ENCODE data around the gene WDFY4.

WDFY4 gene

DNA sequence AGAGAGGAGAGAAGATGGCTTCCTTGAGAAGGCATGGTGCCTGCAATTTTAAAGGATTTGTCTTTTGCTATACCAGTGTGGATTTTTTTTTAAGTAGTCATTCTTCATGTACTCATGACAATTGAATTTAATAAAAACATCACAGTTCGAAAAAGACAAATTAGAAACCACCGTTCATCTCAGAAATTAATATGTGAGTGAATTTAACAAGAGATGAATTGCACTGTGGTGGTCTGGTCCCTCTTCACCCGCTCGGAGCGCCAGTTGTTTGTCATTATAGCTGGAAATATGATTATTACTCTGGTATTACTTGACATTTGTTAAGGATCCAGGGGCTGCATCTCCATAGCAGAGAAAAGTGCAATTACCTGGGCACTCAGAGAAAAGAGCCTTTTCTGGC lies 163.0 kb downstream of the WDFY4 start:
- Histone ChIP-seq H3K4me3 (ENCODE audit: low read depth, low read length) (no peak overlapping the region), H3K9ac (ENCODE audit: low read depth, low read length) (no peak overlapping the region), H3K27me3 (ENCODE audit: control insufficient read depth, insufficient read depth, low read length) (no peaks in the 10 kb centered on the region), H3K4me1 (ENCODE audit: control insufficient read depth, insufficient read depth, low read length) (no peaks in the 10 kb centered on the region), H3K36me3 (ENCODE audit: control insufficient read depth, insufficient read depth, low read length) (no peaks in the 10 kb centered on the region), H3K9me3 (ENCODE audit: control insufficient read depth, insufficient read depth, low read length) (no peaks in the 10 kb centered on the region)

DNA sequence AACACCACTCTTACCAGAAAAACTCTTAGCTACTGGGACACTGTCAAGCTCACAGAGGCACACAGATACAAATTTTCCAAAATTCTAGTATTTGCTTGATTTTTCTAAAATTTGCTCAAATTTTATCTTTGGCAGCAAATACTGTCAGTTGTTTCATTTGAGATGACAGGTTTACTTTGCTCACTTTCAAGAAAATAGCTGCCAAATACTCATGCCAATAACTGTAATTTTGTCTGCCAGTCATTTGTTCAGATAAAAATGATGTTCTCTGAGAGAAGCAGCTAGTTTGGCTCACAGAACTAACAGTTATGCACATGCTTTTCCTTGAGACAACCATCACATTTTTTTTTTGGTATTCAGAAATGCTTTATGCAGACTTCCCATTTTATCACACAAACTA lies 172.2 kb downstream of the WDFY4 start:
- H3K36me3 ChIP-seq (ENCODE audit: control insufficient read depth, insufficient read depth, low read length): no peaks in the 10 kb centered on the region

GRCh38 chr10:48872234-48872633 lies 187.6 kb downstream of the WDFY4 start:
- Histone ChIP-seq H3K27me3 (ENCODE audit: control insufficient read depth, insufficient read depth, low read length) (no peaks in the 10 kb centered on the region), H3K9me3 (ENCODE audit: control insufficient read depth, insufficient read depth, low read length) (no peaks in the 10 kb centered on the region), H3K9ac (ENCODE audit: low read depth, low read length) (no peak overlapping the region), H3K4me3 (ENCODE audit: low read depth, low read length) (no peak overlapping the region), H3K4me1 (ENCODE audit: control insufficient read depth, insufficient read depth, low read length) (no peaks in the 10 kb centered on the region), H3K36me3 (ENCODE audit: control insufficient read depth, insufficient read depth, low read length) (no peaks in the 10 kb centered on the region)

More for the DNA sequence above, 172.2 kb downstream of the WDFY4 start:
- no peaks in the 10 kb centered on the region for H3K9me3 ChIP-seq (ENCODE audit: control insufficient read depth, insufficient read depth, low read length)
- H3K4me3 ChIP-seq (ENCODE audit: low read depth, low read length): no peak overlapping the region
- no peak overlapping the region for H3K9ac ChIP-seq (ENCODE audit: low read depth, low read length)
- H3K27me3 ChIP-seq (ENCODE audit: control insufficient read depth, insufficient read depth, low read length): no peaks in the 10 kb centered on the region
- H3K4me1 ChIP-seq (ENCODE audit: control insufficient read depth, insufficient read depth, low read length): no peaks in the 10 kb centered on the region

GRCh38 chr10:48878091-48878490 lies 193.4 kb downstream of the WDFY4 start:
- Histone ChIP-seq H3K4me1 (ENCODE audit: control insufficient read depth, insufficient read depth, low read length) (no peaks in the 10 kb centered on the region), H3K4me3 (ENCODE audit: low read depth, low read length) (no peak overlapping the region), H3K27me3 (ENCODE audit: control insufficient read depth, insufficient read depth, low read length) (no peaks in the 10 kb centered on the region), H3K9me3 (ENCODE audit: control insufficient read depth, insufficient read depth, low read length) (no peaks in the 10 kb centered on the region), H3K9ac (ENCODE audit: low read depth, low read length) (no peak overlapping the region), H3K36me3 (ENCODE audit: control insufficient read depth, insufficient read depth, low read length) (no peaks in the 10 kb centered on the region)

- Histone ChIP-seq H3K4me1 (ENCODE audit: control insufficient read depth, insufficient read depth, low read length) (no peaks in the 10 kb centered on the region), H3K9me3 (ENCODE audit: control insufficient read depth, insufficient read depth, low read length) (no peaks in the 10 kb centered on the region), H3K27me3 (ENCODE audit: control insufficient read depth, insufficient read depth, low read length) (no peaks in the 10 kb centered on the region), H3K9ac (ENCODE audit: low read depth, low read length) (no peak overlapping the region), H3K36me3 (ENCODE audit: control insufficient read depth, insufficient read depth, low read length) (no peaks in the 10 kb centered on the region), H3K4me3 (ENCODE audit: low read depth, low read length) (no peak overlapping the region)
Measured at GRCh38 chr10:48879451-48879850, 194.8 kb downstream of the WDFY4 start.

GRCh38 chr10:48880016-48880705 lies 195.5 kb downstream of the WDFY4 start:
- Histone ChIP-seq H3K27me3 (ENCODE audit: control insufficient read depth, insufficient read depth, low read length) (no peaks in the 10 kb centered on the region), H3K4me1 (ENCODE audit: control insufficient read depth, insufficient read depth, low read length) (no peaks in the 10 kb centered on the region), H3K9ac (ENCODE audit: low read depth, low read length) (no peak overlapping the region), H3K9me3 (ENCODE audit: control insufficient read depth, insufficient read depth, low read length) (no peaks in the 10 kb centered on the region), H3K4me3 (ENCODE audit: low read depth, low read length) (no peak overlapping the region), H3K36me3 (ENCODE audit: control insufficient read depth, insufficient read depth, low read length) (no peaks in the 10 kb centered on the region)

DNA sequence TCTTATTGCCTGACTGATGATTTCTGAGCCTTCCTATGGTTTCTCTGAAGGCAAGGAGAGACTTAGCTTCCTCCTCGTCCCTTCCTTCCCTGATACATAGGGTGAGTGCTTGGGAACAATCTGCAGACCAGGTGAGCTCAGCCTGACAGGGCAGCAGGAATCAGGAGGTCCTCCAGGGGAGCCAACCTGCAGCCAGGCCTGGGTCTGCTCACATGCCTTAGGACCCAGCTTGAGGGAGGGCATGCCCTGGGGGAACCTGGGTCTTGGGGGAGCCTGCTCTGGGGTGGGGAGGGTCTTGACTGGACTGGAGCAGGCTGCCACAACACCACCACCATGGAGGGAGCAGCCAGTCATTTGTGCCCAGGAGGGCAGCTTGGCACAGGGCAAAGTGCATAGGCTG lies 197.3 kb downstream of the WDFY4 start:
- Histone ChIP-seq H3K36me3 (ENCODE audit: control insufficient read depth, insufficient read depth, low read length) (no peaks in the 10 kb centered on the region), H3K9ac (ENCODE audit: low read depth, low read length) (no peak overlapping the region), H3K27me3 (ENCODE audit: control insufficient read depth, insufficient read depth, low read length) (no peaks in the 10 kb centered on the region), H3K4me3 (ENCODE audit: low read depth, low read length) (no peak overlapping the region), H3K4me1 (ENCODE audit: control insufficient read depth, insufficient read depth, low read length) (no peaks in the 10 kb centered on the region), H3K9me3 (ENCODE audit: control insufficient read depth, insufficient read depth, low read length) (no peaks in the 10 kb centered on the region)

- Histone ChIP-seq H3K4me3 (ENCODE audit: low read depth, low read length) (no peak overlapping the region), H3K9me3 (ENCODE audit: control insufficient read depth, insufficient read depth, low read length) (no peaks in the 10 kb centered on the region), H3K27me3 (ENCODE audit: control insufficient read depth, insufficient read depth, low read length) (no peaks in the 10 kb centered on the region), H3K4me1 (ENCODE audit: control insufficient read depth, insufficient read depth, low read length) (no peaks in the 10 kb centered on the region), H3K36me3 (ENCODE audit: control insufficient read depth, insufficient read depth, low read length) (no peaks in the 10 kb centered on the region), H3K9ac (ENCODE audit: low read depth, low read length) (no peak overlapping the region)
Measured at GRCh38 chr10:48882881-48883280, 198.2 kb downstream of the WDFY4 start.

DNA sequence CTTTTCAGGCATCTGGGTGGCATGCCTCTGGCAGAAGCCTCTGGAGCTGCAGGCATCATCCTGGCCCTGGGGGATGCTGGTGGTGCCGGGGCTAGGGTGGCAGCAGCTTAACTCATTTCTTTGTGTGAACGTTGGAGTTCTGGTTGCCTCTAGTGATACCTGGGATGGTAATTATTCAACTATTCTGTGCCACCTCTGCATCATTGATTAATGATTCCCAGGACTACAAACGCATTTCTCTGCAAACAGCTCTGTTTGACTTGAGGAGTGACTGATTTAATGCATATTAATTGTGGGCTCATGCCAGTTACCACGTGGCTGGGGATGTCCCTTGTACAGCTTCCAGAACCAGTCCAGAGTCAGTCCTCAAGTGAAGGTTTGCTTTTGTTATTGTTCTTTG lies 199.0 kb downstream of the WDFY4 start:
- Histone ChIP-seq H3K9me3 (ENCODE audit: control insufficient read depth, insufficient read depth, low read length) (no peaks in the 10 kb centered on the region), H3K9ac (ENCODE audit: low read depth, low read length) (no peak overlapping the region), H3K4me3 (ENCODE audit: low read depth, low read length) (no peak overlapping the region), H3K36me3 (ENCODE audit: control insufficient read depth, insufficient read depth, low read length) (no peaks in the 10 kb centered on the region), H3K27me3 (ENCODE audit: control insufficient read depth, insufficient read depth, low read length) (no peaks in the 10 kb centered on the region), H3K4me1 (ENCODE audit: control insufficient read depth, insufficient read depth, low read length) (no peaks in the 10 kb centered on the region)

GRCh38 chr10:48884179-48885045 lies 199.7 kb downstream of the WDFY4 start:
- H3K36me3 ChIP-seq (ENCODE audit: control insufficient read depth, insufficient read depth, low read length): no peaks in the 10 kb centered on the region
- no peak overlapping the region for H3K9ac ChIP-seq (ENCODE audit: low read depth, low read length)
- no peaks in the 10 kb centered on the region for H3K9me3 ChIP-seq (ENCODE audit: control insufficient read depth, insufficient read depth, low read length)
- no peaks in the 10 kb centered on the region for H3K27me3 ChIP-seq (ENCODE audit: control insufficient read depth, insufficient read depth, low read length)
- H3K4me1 ChIP-seq (ENCODE audit: control insufficient read depth, insufficient read depth, low read length): no peaks in the 10 kb centered on the region
- no peak overlapping the region for H3K4me3 ChIP-seq (ENCODE audit: low read depth, low read length)

DNA sequence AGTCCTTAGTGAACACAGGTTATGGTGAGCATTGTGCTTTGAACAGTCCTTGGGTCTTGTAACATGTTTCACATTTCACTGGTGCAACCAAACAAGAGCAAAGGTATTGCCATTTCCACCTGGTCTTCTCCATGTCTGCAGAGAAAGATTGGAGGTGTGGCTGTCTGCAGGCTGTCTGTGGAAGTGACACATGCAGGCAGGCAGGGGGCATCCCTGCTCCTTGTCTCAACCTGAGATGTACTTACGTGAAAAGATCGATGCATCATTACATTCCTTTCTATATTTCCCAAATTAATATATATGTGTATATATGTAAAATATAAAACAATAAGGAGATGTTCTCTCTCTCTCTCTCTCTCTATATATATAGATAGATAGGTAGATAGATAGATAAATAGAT lies 200.7 kb downstream of the WDFY4 start:
- Histone ChIP-seq H3K9ac (ENCODE audit: low read depth, low read length) (no peak overlapping the region), H3K4me1 (ENCODE audit: control insufficient read depth, insufficient read depth, low read length) (no peaks in the 10 kb centered on the region), H3K27me3 (ENCODE audit: control insufficient read depth, insufficient read depth, low read length) (no peaks in the 10 kb centered on the region), H3K36me3 (ENCODE audit: control insufficient read depth, insufficient read depth, low read length) (no peaks in the 10 kb centered on the region), H3K4me3 (ENCODE audit: low read depth, low read length) (no peak overlapping the region), H3K9me3 (ENCODE audit: control insufficient read depth, insufficient read depth, low read length) (no peaks in the 10 kb centered on the region)

- Histone ChIP-seq H3K4me1 (ENCODE audit: control insufficient read depth, insufficient read depth, low read length) (no peaks in the 10 kb centered on the region), H3K4me3 (ENCODE audit: low read depth, low read length) (no peak overlapping the region), H3K27me3 (ENCODE audit: control insufficient read depth, insufficient read depth, low read length) (no peaks in the 10 kb centered on the region), H3K9ac (ENCODE audit: low read depth, low read length) (no peak overlapping the region), H3K9me3 (ENCODE audit: control insufficient read depth, insufficient read depth, low read length) (no peaks in the 10 kb centered on the region), H3K36me3 (ENCODE audit: control insufficient read depth, insufficient read depth, low read length) (peaks cover 2% of the 10 kb centered on the region)
Measured at GRCh38 chr10:48887982-48888381, 203.3 kb downstream of the WDFY4 start.

Data from iPS-15b (cell line).